ENCODE results near the gene CTBP2.
A peak's percentile ranks its signal among the peaks of the same experiment; 100 is the strongest.

Gene CTBP2

GRCh38 chr10:125160856-125161706 is 718 bp upstream of the CTBP2 start:
- TF ChIP-seq CTCF (IDR thresholded peaks at IDR 0.05; ENCODE audit: insufficient read depth, low read length, missing control alignments): peak; percentile 70
- DNase-seq (ENCODE audit: low read depth, low spot score): no peak
- POLR2A ChIA-PET: interaction anchor here (1.0 kb wide), 1 partner anchor 501 kb away, joined by 5 read pairs; no protein-coding TSS in a partner anchor
- CTCF ChIA-PET: interaction anchor here (1.0 kb wide), 1 partner anchor 12 kb away, joined by 4 read pairs; no protein-coding TSS in a partner anchor
- H3K4me3 ChIP-seq (ENCODE audit: low read depth, low read length): peak overlapping the region; percentile 72

- peak overlapping the region; percentile 72 for H3K4me3 ChIP-seq (ENCODE audit: low read depth, low read length)
- POLR2A ChIA-PET: no interaction called here
- no peak for DNase-seq (ENCODE audit: low read depth, low spot score)
- CTCF ChIA-PET: no interaction called here
- TF ChIP-seq CTCF (IDR thresholded peaks at IDR 0.05; ENCODE audit: insufficient read depth, low read length, missing control alignments): no peak
Measured at GRCh38 chr10:125159486-125159931, 854 bp downstream of the CTBP2 start.

DNA sequence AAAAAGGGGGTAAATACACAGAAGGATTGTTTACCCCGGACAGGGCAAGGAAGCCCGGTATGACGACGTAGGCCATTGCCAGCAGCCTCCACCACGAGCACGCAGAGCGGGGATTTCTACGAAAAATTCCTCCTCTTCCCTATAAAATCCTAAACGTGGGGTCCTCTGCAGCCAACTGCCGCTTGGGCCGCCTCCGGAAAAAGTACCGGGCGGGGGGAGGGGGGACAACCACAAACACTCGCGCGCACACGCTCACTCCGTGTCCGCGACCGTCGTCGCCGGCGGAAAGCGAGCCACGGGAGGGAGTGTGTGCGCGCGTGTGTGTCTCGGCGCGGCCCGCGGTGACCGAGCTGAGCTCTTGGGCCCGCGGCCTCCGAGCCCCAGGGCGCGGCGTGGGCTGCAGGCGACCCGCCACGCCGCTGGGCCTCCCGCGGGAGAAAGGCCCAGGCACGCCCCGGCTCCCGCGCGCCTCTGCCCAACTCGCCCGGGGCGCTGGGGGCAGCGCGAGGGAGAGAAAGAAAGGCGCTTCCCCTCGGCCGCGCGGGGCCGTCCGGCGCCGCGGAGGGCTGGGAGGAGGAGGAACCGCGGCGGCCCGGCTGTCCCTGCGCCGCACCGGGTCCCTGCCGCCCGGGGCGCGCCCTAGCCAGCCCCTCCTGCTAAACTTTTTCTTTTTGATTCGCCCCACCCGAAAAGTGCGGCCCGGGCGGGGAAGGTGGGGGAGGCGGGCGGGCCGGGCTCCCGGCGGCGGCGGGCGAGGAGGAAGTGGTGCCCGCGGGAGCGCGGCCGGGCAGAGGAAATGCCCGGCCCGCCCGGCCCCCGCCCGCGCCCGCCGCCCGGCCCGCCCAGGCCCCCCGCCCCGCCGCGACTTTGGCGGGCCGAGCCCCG is 1.5 kb downstream of the CTBP2 start:
- POLR2A ChIA-PET: interaction anchor here (1.0 kb wide), 1 partner anchor 560 kb away, joined by 3 read pairs; the partner anchor contains the start of gene EDRF1
- CTCF ChIA-PET: interaction anchor here (1.3 kb wide), 1 partner anchor 94 kb away, joined by 4 read pairs; no protein-coding TSS in a partner anchor
- no peak for TF ChIP-seq CTCF (IDR thresholded peaks at IDR 0.05; ENCODE audit: insufficient read depth, low read length, missing control alignments)
- H3K4me3 ChIP-seq (ENCODE audit: low read depth, low read length): peak overlapping the region; percentile 72
- DNase-seq (ENCODE audit: low read depth, low spot score): no peak

- no peak for TF ChIP-seq CTCF (IDR thresholded peaks at IDR 0.05; ENCODE audit: insufficient read depth, low read length, missing control alignments)
- ChIA-PET POLR2A (interaction anchor here (1.0 kb wide), 1 partner anchor 561 kb away, joined by 3 read pairs; the partner anchor contains the start of gene EDRF1), CTCF (interaction anchor here (0.8 to 2.3 kb wide), 3 partner anchors 93 to 542 kb away, joined by 3 to 5 read pairs (median 4); no protein-coding TSS in a partner anchor)
Measured at GRCh38 chr10:125158275-125158600, 2.1 kb downstream of the CTBP2 start.

GRCh38 chr10:125157505-125157904 is 2.9 kb downstream of the CTBP2 start:
- ChIA-PET CTCF (interaction anchor here (0.8 to 2.3 kb wide), 3 partner anchors 93 to 543 kb away, joined by 3 to 5 read pairs (median 4); no protein-coding TSS in a partner anchor), POLR2A (interaction anchor here (0.6 kb wide), 1 partner anchor 170 kb away, joined by 3 read pairs; no protein-coding TSS in a partner anchor)
- DNase-seq (ENCODE audit: low read depth, low spot score): no peak
- TF ChIP-seq CTCF (IDR thresholded peaks at IDR 0.05; ENCODE audit: insufficient read depth, low read length, missing control alignments): no peak
- H3K4me3 ChIP-seq (ENCODE audit: low read depth, low read length): peak overlapping the region; percentile 72

More at GRCh38 chr10:125158275-125158600, 2.1 kb downstream of the CTBP2 start:
- H3K4me3 ChIP-seq (ENCODE audit: low read depth, low read length): peak overlapping the region; percentile 72
- DNase-seq (ENCODE audit: low read depth, low spot score): no peak
